Stimulated activated CD4-positive, alpha-beta T cell treated with anti-CD3 and anti-CD28 coated beads, Interleukin-4, amount 100 ng/mL, for 48 hours (primary cell): ENCODE results near the gene CLIC5.
A peak's percentile ranks its signal among the peaks of the same experiment; 100 is the strongest.

Source experiments
- DNase-seq, 2 donors: peaks; one replicate each; pipeline ENCODE4 v3.0.0-alpha.2; 2020; ENCODE audit warnings: low read depth in 2 of 2

Gene CLIC5

GRCh38 chr6:45965007-45965406, 50.7 kb downstream of the CLIC5 start:
- DNase-seq: no peak

GRCh38 chr6:45964300-45964699, 51.4 kb downstream of the CLIC5 start:
- DNase-seq: no peak

GRCh38 chr6:45963896-45964295, 51.8 kb downstream of the CLIC5 start:
- no peak for DNase-seq

- DNase-seq: no peak
These were observed 54.5 kb downstream of the CLIC5 start for GRCh38 chr6:45961125-45961524.

GRCh38 chr6:45959534-45960145, 56.0 kb downstream of the CLIC5 start:
- DNase-seq: no peak

GRCh38 chr6:45956663-45957062, 59.0 kb downstream of the CLIC5 start:
- DNase-seq: no peak

GRCh38 chr6:45956176-45956575, 59.5 kb downstream of the CLIC5 start:
- DNase-seq: no peak

GRCh38 chr6:45955597-45955996, 60.1 kb downstream of the CLIC5 start:
- no peak for DNase-seq

- DNase-seq: no peak
These were observed 63.1 kb downstream of the CLIC5 start for GRCh38 chr6:45952546-45952945.

GRCh38 chr6:45952168-45952529, 63.5 kb downstream of the CLIC5 start:
- DNase-seq: no peak

GRCh38 chr6:45951321-45952167, 64.1 kb downstream of the CLIC5 start:
- DNase-seq: no peak

- DNase-seq: no peak
These were observed 66.4 kb downstream of the CLIC5 start for GRCh38 chr6:45949256-45949655.

- no peak for DNase-seq
These were observed 67.9 kb downstream of the CLIC5 start for GRCh38 chr6:45947807-45948206.

- DNase-seq: no peak
These were observed 68.8 kb downstream of the CLIC5 start for GRCh38 chr6:45946887-45947286.

GRCh38 chr6:45946352-45946751, 69.3 kb downstream of the CLIC5 start:
- no peak for DNase-seq

- DNase-seq: no peak
These were observed 72.7 kb downstream of the CLIC5 start for GRCh38 chr6:45942953-45943352.

- no peak for DNase-seq
These were observed 81.8 kb downstream of the CLIC5 start for GRCh38 chr6:45933855-45934254.

GRCh38 chr6:45931232-45931631, 84.4 kb downstream of the CLIC5 start:
- no peak for DNase-seq

GRCh38 chr6:45930420-45931040, 85.1 kb downstream of the CLIC5 start:
- DNase-seq: peak; percentile 46 to 52

GRCh38 chr6:45929421-45930361, 86.0 kb downstream of the CLIC5 start:
- DNase-seq: no peak

- DNase-seq: no peak
These were observed 86.8 kb downstream of the CLIC5 start for GRCh38 chr6:45928721-45929305.
